HCT116 (cell line): ENCODE results near the gene ABCC10. TPM values are rescaled to one million over a fixed set of nuclear protein-coding genes. Genes with fewer than 3 reads are reported as not detected.

Experiments
- ATAC-seq: fragments of 200-7000 bp; cut with Tn5 transposase; 2 replicates; pipeline ENCODE4 v1.9.1; 2020; ENCODE audit warnings: mild to moderate bottlenecking, moderate library complexity
- BruUV-seq: library from RNA; stranded (reverse); fragments of 400-500 nt; replicated peaks from 2 replicates; lab custom pipeline; 2021; lab: Mats Ljungman, UMichigan
- CTCF ChIA-PET: fragments of 300-600 bp; sonication (Branson Sonifier 250); formaldehyde crosslinking; loops from one replicate; lab custom pipeline; 2021; ENCODE audit warnings: antibody characterized with exemption; lab: Charles Lee
- POLR2A ChIA-PET: fragments of 300-600, 350-600 bp; sonication (Branson Sonifier 250); formaldehyde crosslinking; loops from one replicate; lab custom pipeline; 2021; ENCODE audit warnings: antibody characterized with exemption; lab: Charles Lee
- RAD21 ChIA-PET, 2 experiments: fragments of 300-600 bp; sonication (Branson Sonifier 250); formaldehyde crosslinking; loops; one replicate each; lab custom pipeline; 2023; ENCODE audit warnings: low total read pairs in 2 of 2; ENCODE audit not compliant: uncharacterized antibody in 2 of 2, unreplicated experiment in 2 of 2, low non-redundant PET in 1 of 2; lab: Charles Lee
- DNase-seq: peaks from one replicate; pipeline ENCODE4 v3.0.0-alpha.2; 2010; ENCODE audit warnings: low read depth, low spot score
- H2AFZ ChIP-seq: fragments of 200-600 bp; shearing (Covaris generic), sonication (generic); 2 replicates; pipeline ENCODE4 v1.6.1; 2017; ENCODE audit warnings: low read depth, mixed run types, mixed read lengths, antibody characterized with exemption, low read length; ENCODE audit not compliant: poor library complexity, severe bottlenecking
- H3K27ac ChIP-seq: 2 replicates; pipeline ENCODE4 v1.5.1; 2012; ENCODE audit warnings: low read depth, low read length
- H3K27me3 ChIP-seq: fragments of 200-600 bp; sonication (generic); 2 replicates; pipeline ENCODE4 v1.6.1; 2016; ENCODE audit warnings: mixed run types, low read length, mixed read lengths; ENCODE audit not compliant: insufficient read depth
- H3K36me3 ChIP-seq, 2 experiments: fragments of 200-500 bp in 1 of 2; fragments of 200-600 bp in 1 of 2; sonication (Bioruptor generic) in 1 of 2; sonication (generic) in 1 of 2; 2 replicates each; pipeline versions ENCODE4 v1.5.1 to v1.6.1; 2014 to 2016; ENCODE audit warnings: low read length in 2 of 2, inconsistent platforms in 1 of 2, mixed read lengths in 1 of 2, mixed run types in 1 of 2; ENCODE audit not compliant: insufficient read depth in 2 of 2, control insufficient read depth in 1 of 2
- H3K4me1 ChIP-seq, 2 experiments: fragments of 200-600 bp in 1 of 2; sonication (generic) in 1 of 2; 2 replicates each; pipeline versions ENCODE4 v1.5.1 to v1.6.1; 2012 to 2017; ENCODE audit warnings: low read length in 2 of 2, inconsistent platforms in 1 of 2, mild to moderate bottlenecking in 1 of 2, mixed read lengths in 1 of 2, mixed run types in 1 of 2, moderate library complexity in 1 of 2; ENCODE audit not compliant: insufficient read depth in 2 of 2, control insufficient read depth in 1 of 2
- H3K4me2 ChIP-seq: fragments of 200-600 bp; sonication (generic); 2 replicates; pipeline ENCODE4 v1.6.1; 2017; ENCODE audit warnings: mixed run types, low read length, mixed read lengths
- H3K4me3 ChIP-seq, 2 experiments: fragments of 200-600 bp in 1 of 2; sonication (generic) in 1 of 2; replicated peaks in 1 of 2; 2 replicates each; pipeline ENCODE4 v1.5.1; 2011 to 2016; ENCODE audit warnings: low read length in 2 of 2, control low read depth in 1 of 2, low read depth in 1 of 2, mild to moderate bottlenecking in 1 of 2, mixed read lengths in 1 of 2, mixed run types in 1 of 2
- H3K79me2 ChIP-seq: fragments of 200-600 bp; sonication (generic); 2 replicates; pipeline ENCODE4 v1.6.1; 2017; ENCODE audit warnings: mild to moderate bottlenecking, mixed run types, low read length, moderate library complexity, mixed read lengths; ENCODE audit not compliant: insufficient read depth
- H3K9ac ChIP-seq: fragments of 200-600 bp; sonication (generic); 2 replicates; pipeline ENCODE4 v1.6.1; 2016; ENCODE audit warnings: low read length, mixed read lengths
- H3K9me2 ChIP-seq: fragments of 200-600 bp; sonication (generic), shearing (Covaris generic); 2 replicates; pipeline ENCODE4 v1.6.1; 2017; ENCODE audit warnings: mixed run types, mild to moderate bottlenecking, moderate library complexity; ENCODE audit not compliant: insufficient read depth
- H3K9me3 ChIP-seq, 2 experiments: fragments of 200-500 bp in 1 of 2; fragments of 200-600 bp in 1 of 2; sonication (Bioruptor generic) in 1 of 2; sonication (generic) in 1 of 2; 2 replicates each; pipeline ENCODE4 v1.6.1; 2014 to 2017; ENCODE audit warnings: low read length in 2 of 2, mixed read lengths in 2 of 2, inconsistent platforms in 1 of 2, low read depth in 1 of 2, mild to moderate bottlenecking in 1 of 2, mixed run types in 1 of 2, moderate library complexity in 1 of 2; ENCODE audit not compliant: control insufficient read depth in 1 of 2, insufficient read depth in 1 of 2
- H4K20me1 ChIP-seq: fragments of 200-600 bp; sonication (generic), shearing (Covaris generic); 2 replicates; pipeline ENCODE4 v1.6.1; 2017; ENCODE audit warnings: mixed run types, mild to moderate bottlenecking, moderate library complexity; ENCODE audit not compliant: insufficient read depth
- CEBPB ChIP-seq: IDR thresholded peaks from 2 replicates; pipeline ENCODE4 v1.6.1; 2012; ENCODE audit warnings: low read depth
- CTCF ChIP-seq, 3 experiments: fragments of 200-600 bp in 1 of 3; sonication (generic) in 1 of 3; IDR thresholded peaks in 2 of 3; conservative IDR thresholded peaks in 1 of 3; 2 replicates each; pipeline ENCODE4 v1.5.1; 2012 to 2017; ENCODE audit warnings: low read depth in 2 of 3, low read length in 2 of 3, antibody characterized with exemption in 1 of 3, borderline replicate concordance in 1 of 3, control low read depth in 1 of 3, mild to moderate bottlenecking in 1 of 3, mixed read lengths in 1 of 3, mixed run types in 1 of 3, moderate library complexity in 1 of 3; ENCODE audit not compliant: insufficient read depth in 1 of 3
- EGR1 ChIP-seq: IDR thresholded peaks from 2 replicates; pipeline ENCODE4 v1.6.1; 2012; ENCODE audit warnings: low read depth
- ELF1 ChIP-seq: IDR thresholded peaks from 2 replicates; pipeline ENCODE4 v1.6.1; 2012; ENCODE audit warnings: low read depth, borderline replicate concordance
- EZH2 ChIP-seq: fragments of 200-600 bp; sonication (generic); IDR thresholded peaks from 2 replicates; pipeline ENCODE4 v1.6.1; 2017; ENCODE audit warnings: antibody characterized with exemption, mixed run types
- EZH2phosphoT487 ChIP-seq: fragments of 200-600 bp; IDR thresholded peaks from 2 replicates; pipeline ENCODE4 v1.6.1; 2018; ENCODE audit warnings: antibody characterized with exemption, borderline replicate concordance
- FOSL1 ChIP-seq: IDR thresholded peaks from 2 replicates; pipeline ENCODE4 v1.6.1; 2012; ENCODE audit warnings: low read depth
- MAX ChIP-seq: IDR thresholded peaks from 2 replicates; pipeline ENCODE4 v1.6.1; 2012
- POLR2A ChIP-seq: IDR thresholded peaks from 2 replicates; pipeline ENCODE4 v1.7.0; 2011; ENCODE audit warnings: borderline replicate concordance; ENCODE audit not compliant: insufficient read depth, insufficient read length; ENCODE audit errors: extremely low read depth
- POLR2AphosphoS5 ChIP-seq: IDR thresholded peaks from 2 replicates; pipeline ENCODE4 v1.6.1; 2011; ENCODE audit warnings: mild to moderate bottlenecking, low read depth, low read length, moderate library complexity
- SP1 ChIP-seq: IDR thresholded peaks from 2 replicates; pipeline ENCODE4 v1.6.1; 2012; ENCODE audit warnings: low read depth
- SRF ChIP-seq: IDR thresholded peaks from 2 replicates; pipeline ENCODE4 v1.6.1; 2012; ENCODE audit warnings: low read depth
- TCF7L2 ChIP-seq: IDR thresholded peaks from 2 replicates; pipeline ENCODE4 v1.7.0; 2011; ENCODE audit warnings: borderline replicate concordance, inconsistent platforms; ENCODE audit not compliant: insufficient read depth, insufficient read length; ENCODE audit errors: extremely low read depth
- ZFX ChIP-seq: fragments of 450-650 bp; IDR thresholded peaks from 2 replicates; pipeline ENCODE4 v1.6.1; 2017
- ZNF274 ChIP-seq: fragments of 200-500 bp; sonication (Bioruptor generic); IDR thresholded peaks from 2 replicates; pipeline ENCODE4 v1.6.1; 2014; ENCODE audit warnings: mild to moderate bottlenecking, low read depth, low read length, inconsistent platforms
- intact Hi-C: fragments of 100-400 bp; cut with micrococcal nuclease; formaldehyde crosslinking; loops from 2 replicates; pipeline ENCODE4 v1.10.0; 2022
- total RNA-seq: library from RNA; stranded (reverse); gene quantifications from one replicate; pipeline ENCODE4 v1.2.1, GENCODE V29; 2021; ENCODE audit not compliant: unreplicated experiment
- TF ChIP-seq, protein P1 (sequence below): IDR thresholded peaks from 2 replicates; pipeline ENCODE4 v1.6.1; 2011; ENCODE audit warnings: mild to moderate bottlenecking, low read length, moderate library complexity; ENCODE audit not compliant: insufficient replicate concordance; ENCODE audit errors: extremely low read depth

ABCC10 gene
- total RNA-seq, 1 experiment from 2014 or later: 29.9 TPM

GRCh38 chr6:43447604-43448003, 20.3 kb downstream of the ABCC10 start:
- TF ChIP-seq EZH2: no peak
- no peak for TF ChIP-seq SP1
- TF ChIP-seq SRF: no peak
- TF ChIP-seq EZH2phosphoT487: no peak
- no peak for TF ChIP-seq ELF1
- TF ChIP-seq CTCF (IDR thresholded peaks at IDR 0.05 in 2 of 3, conservative IDR thresholded peaks at IDR 0.05 in 1 of 3; ENCODE audit: borderline replicate concordance in 1 of 3, insufficient read depth in 1 of 3, low read depth in 2 of 3, low read length in 2 of 3): no peak
- TF ChIP-seq TCF7L2: no peak
- no peak for TF ChIP-seq FOSL1
- TF ChIP-seq ZNF274: no peak
- no peak for TF ChIP-seq ZFX
- no peak for TF ChIP-seq POLR2AphosphoS5
- TF ChIP-seq, protein P1, sequence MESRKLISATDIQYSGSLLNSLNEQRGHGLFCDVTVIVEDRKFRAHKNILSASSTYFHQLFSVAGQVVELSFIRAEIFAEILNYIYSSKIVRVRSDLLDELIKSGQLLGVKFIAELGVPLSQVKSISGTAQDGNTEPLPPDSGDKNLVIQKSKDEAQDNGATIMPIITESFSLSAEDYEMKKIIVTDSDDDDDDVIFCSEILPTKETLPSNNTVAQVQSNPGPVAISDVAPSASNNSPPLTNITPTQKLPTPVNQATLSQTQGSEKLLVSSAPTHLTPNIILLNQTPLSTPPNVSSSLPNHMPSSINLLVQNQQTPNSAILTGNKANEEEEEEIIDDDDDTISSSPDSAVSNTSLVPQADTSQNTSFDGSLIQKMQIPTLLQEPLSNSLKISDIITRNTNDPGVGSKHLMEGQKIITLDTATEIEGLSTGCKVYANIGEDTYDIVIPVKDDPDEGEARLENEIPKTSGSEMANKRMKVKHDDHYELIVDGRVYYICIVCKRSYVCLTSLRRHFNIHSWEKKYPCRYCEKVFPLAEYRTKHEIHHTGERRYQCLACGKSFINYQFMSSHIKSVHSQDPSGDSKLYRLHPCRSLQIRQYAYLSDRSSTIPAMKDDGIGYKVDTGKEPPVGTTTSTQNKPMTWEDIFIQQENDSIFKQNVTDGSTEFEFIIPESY: no peak
- no peak for TF ChIP-seq POLR2A
- TF ChIP-seq EGR1: no peak
- TF ChIP-seq CEBPB: no peak
- TF ChIP-seq MAX: no peak
- TF ChIP-seq, all 23 proteins: peak for 0
- Histone ChIP-seq H3K36me3 (peaks cover 0 to 3% of the 10 kb centered on the region in 2 experiments; a peak in 3 of 4 replicates), H3K27ac (no peak overlapping the region), H3K4me1 (no peaks in the 10 kb centered on the region), H3K4me3 (no peak overlapping the region), H3K9me2 (no peaks in the 10 kb centered on the region), H3K27me3 (no peaks in the 10 kb centered on the region), H3K9ac (no peak overlapping the region), H3K4me2 (no peak overlapping the region), H3K9me3 (no peaks in the 10 kb centered on the region), H4K20me1 (no peaks in the 10 kb centered on the region), H3K79me2 (no peaks in the 10 kb centered on the region), H2AFZ (no peak overlapping the region)
- intact Hi-C loops: no loop called here
- POLR2A ChIA-PET: no interaction called here
- BruUV-seq: no TSS peak
- DNase-seq (no peak), ATAC-seq (no peak)
- CTCF ChIA-PET: no interaction called here
- RAD21 ChIA-PET: no interaction called here
